Effector CD4-positive, alpha-beta T cell (primary cell): ENCODE results near the gene BNC2.

Experiments used
- DNase-seq: peaks from one replicate; pipeline ENCODE4 v3.0.0-alpha.2; 2020

The BNC2 gene

GRCh38 chr9:16815079-16815478, 55.4 kb downstream of the BNC2 start:
- no peak for DNase-seq

DNA sequence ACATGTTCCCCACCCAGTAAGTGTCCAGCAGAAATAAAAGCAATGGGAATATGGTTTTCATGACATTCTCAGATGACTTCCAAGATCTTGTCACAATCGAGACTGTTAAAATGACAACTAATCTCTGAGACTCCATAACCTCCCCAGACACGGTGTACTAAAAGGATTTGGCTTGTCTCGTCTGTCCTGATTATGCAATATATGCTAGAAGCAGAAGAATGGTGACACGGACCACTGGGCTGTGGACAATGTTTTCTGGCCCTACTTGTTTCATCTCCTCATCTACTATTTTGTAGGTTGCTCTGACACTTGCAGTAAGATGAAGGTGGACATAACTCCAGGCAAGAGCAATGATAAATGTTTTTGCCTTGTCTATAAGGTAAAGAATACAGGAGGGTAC, 56.6 kb downstream of the BNC2 start:
- no peak for DNase-seq

GRCh38 chr9:16811987-16812685, 58.3 kb downstream of the BNC2 start:
- DNase-seq: no peak

DNA sequence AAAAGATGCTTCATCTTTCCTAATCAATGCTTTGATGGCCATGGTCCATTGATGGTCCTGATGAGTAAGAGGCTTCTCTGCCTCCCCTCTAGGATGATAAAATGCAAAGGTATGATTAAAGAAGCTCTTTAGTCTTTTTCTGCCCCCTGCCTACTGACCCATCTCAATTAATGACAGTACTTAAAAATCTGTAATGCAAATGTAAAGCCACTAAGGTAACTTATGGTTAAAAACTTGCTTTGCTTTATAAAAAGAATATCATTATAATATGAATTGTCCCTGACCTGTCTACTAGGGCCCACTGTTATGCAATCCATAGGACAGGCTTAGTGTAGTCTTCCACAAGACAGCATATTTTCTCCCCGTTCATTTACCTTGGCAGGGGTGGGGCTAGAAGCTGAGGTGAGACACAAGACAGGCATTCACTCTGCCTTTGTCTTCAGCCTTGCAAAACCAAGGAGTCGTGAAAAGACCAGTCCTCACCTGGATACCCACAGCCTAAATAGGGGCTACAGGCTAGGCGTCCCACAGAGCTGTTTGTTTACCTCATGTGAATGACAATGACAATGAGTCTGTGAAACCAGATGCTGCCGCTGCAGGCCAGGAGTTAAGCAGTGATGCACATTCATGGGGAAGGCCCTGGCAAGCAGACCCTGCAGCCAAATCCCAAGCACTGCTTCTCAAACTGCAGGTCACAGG, 60.4 kb downstream of the BNC2 start:
- no peak for DNase-seq

- DNase-seq: no peak
These were observed 63.8 kb downstream of the BNC2 start for GRCh38 chr9:16806674-16807073.

DNA sequence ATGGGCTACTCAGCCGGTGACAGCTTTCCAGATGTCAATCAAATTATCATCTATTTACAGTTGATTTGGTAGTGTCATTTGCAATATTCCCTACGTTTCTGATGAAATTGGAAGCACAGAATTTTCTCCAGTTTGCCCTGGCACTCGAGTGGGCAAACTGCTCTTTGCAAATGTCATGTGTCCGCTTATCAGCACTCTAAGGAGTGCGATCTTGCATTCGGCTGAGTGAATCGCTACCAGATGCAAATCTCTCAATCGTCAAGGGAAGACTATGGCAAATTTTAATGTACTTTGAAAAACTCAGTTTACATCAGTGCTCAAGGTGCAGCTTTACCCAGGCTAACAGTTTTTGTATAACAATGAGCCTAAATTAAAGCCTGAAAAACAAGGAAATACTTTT, 66.8 kb downstream of the BNC2 start:
- DNase-seq: no peak

DNA sequence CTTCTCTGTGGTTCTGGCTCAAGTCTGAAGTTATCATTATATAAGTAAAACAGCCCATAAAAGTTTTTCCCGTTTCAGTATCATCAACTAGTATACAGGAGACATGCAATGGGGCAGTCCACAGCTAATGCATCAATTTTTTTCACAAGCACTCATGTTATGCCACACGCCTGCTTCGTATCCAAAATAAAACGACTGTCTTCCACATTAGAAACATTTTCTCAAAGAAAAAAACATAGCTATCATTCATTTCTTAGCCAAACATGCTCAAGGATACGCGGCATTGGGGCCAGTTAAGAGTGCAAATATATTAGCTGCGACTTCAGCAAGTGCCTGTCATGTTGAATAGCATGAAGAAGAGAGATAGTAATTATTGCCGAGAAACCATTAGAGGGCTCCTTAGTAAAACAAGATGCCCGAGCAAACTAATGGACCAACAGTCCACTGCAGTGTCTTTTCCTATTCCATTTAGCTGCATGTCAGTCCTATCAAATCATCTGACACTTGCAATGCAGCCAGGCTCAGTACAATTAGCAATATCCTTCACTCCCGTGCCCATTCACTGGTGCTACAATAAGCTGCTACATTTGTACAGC, 68.5 kb downstream of the BNC2 start:
- no peak for DNase-seq

GRCh38 chr9:16796304-16796825, 74.1 kb downstream of the BNC2 start:
- DNase-seq: no peak

GRCh38 chr9:16794871-16795639, 75.4 kb downstream of the BNC2 start:
- no peak for DNase-seq

DNA sequence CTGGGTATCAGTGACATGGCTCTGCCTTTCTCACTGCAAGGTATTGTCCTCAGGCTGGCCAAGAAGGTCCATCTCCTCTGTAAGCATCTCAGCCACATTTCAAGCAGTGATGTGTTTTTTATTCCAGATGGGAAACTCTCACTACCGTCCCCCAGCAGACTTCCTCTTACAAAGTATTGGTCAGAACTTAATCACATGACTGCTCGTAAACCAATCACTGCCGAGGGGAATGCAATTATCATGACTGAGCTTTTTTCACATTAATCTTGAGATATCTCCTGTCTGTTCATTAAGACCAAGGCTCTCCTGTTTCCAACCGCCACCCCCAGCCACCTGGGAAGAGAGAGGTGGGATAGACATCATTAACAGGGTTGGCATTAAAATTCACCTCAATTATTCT, 76.4 kb downstream of the BNC2 start:
- DNase-seq: no peak

DNA sequence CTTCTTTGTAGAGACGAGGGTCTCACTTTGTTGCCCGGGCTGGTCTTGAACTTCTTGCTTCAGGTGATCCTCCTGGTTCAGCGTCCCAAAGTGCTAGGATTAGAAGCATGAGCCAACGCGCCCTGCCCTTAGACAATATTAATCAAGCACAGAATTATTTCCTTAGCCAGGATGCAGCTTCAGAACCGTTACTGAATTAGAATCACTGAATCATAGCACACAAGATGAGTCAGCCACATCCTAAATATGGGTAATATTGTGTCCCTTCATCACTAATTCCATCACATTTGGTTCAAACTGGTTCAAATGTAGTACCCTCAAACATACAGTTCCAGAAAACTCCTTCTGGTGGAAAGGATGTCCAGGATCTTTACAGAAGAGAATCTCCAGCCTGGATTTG, 82.7 kb downstream of the BNC2 start:
- DNase-seq: no peak

DNA sequence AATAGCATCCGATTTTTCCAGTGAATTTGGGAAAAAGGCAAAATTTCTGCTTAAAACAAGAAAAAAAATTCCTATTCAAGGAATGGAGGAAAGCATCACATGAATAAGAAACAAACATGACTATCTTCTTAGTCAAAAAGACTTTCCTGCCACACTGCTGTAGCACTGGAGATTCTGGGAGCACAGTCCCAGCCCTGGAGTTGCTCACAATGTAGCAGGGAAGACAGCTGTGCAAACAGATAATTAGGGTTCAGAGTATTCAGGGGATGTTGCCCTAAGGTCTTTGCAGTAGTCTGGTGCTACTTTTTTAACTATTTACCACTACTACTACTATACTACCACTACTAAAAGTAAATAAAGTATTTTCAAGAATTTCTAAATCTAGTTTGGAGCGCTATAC, 86.5 kb downstream of the BNC2 start:
- DNase-seq: no peak

DNA sequence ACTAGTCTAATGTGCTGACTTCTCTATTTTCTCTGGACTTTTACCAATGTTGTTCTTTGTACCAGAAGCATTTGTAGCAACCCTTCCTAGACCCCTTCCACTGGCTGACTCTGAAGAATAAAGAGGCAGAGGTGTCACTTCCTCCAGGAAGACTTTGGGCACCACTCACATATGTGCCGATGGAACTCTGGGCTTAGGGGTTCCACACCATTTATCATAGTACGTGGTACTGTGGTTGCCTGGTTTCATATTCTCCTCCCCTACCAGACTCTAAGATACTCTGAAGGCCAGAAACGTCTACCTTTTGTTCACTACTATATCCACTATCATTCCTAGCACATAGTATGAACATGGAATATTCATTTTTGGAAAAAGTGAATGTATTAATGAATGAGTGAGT, 88.0 kb downstream of the BNC2 start:
- DNase-seq: no peak

DNA sequence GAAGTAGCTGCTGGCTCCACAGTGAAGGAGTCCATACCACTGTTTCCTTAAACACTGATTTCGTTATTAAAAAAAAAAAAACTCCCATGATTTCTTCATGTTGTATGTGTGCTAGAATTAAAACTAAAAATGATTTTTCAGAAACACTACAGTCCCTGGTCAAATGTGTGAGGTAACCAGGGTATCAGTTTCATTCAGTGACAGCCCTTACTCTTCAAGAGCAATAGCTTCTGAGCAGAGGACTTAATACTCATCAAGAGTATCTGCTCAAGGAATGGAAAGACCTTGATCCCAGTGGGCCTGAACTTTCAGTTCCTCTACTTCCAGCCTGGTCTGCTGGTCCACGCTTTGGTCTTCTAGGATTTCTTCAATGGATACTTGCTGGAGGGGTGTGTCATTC, 95.1 kb downstream of the BNC2 start:
- no peak for DNase-seq

DNA sequence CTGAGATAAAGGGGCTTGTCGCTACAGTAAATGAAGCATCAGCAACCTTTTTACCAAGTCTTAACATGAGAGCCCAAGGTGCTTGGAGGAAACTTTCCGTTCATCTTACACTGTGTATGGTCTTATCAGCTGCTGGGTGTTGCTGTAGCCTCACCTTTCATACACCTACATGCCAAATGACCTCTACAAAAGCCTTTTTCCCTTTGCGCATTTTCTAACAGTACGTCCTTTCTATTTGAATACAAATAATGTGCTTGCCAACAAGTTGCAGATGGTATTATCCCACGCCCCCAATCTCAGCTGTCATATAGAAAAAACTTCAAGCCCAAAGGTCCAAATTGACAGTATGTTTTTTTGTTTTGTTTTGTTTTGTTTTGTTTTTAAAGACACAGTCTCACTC, 96.9 kb downstream of the BNC2 start:
- DNase-seq: no peak

GRCh38 chr9:16773116-16773515, 97.4 kb downstream of the BNC2 start:
- DNase-seq: no peak

- DNase-seq: no peak
These were observed 99.1 kb downstream of the BNC2 start for GRCh38 chr9:16771356-16771755.

GRCh38 chr9:16769291-16769690, 101.2 kb downstream of the BNC2 start:
- DNase-seq: no peak

DNA sequence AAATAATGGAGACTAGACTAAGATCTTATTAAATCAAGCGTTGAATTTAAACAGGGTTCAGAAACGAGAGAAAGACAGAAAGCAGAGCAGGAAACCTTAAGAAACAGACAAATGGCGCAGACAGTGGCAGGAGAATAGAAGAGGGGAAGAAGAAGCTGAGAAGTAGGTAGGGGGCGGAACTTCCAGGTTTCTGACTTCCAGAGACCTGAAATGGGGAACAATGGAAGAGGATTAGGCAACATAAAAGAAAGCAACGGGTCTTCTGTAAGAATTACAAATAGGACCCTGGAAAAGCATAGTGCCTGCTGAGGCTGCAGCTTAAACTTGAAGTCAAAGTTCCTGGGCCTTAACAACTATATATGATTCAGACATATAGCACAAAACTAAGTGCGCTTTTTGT, 101.7 kb downstream of the BNC2 start:
- DNase-seq: no peak

DNA sequence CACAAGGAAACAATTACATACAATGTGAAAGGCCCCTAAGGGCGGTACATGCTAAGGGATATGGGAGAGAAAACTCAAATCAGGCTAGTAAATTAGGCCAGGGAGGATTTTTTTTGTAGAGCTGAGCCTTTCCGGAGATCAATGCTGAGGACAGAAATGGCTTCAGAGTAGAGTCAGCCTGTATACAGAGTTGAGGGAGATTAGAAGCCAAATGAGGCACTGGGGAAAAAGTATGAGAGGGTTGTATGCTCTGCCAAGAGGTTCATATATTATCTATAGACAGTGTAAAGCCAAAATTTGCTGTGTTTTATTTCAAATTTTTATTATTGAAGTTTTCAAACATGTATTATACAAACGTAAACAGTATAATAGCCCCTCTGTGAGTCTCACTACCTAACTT, 103.1 kb downstream of the BNC2 start:
- no peak for DNase-seq

DNA sequence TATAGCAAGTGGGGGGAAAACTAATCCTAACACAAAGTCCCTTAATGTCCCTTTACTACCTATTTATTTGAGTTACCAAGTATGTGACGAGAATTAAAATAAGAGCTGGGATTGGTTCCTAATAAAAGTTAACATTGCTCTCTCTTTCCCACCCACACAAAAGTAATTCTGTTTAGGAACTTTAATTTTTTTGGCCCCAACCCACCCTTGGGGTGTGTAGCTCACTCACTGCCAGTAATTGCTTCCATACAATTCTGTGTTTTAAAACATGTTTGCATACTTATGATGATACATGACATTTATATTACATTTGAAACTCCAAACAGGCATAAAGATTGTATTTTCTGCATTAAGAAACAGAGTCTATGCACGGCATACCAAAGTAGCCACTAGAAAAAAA, 106.5 kb downstream of the BNC2 start:
- no peak for DNase-seq

- DNase-seq: no peak
These were observed 114.9 kb downstream of the BNC2 start for GRCh38 chr9:16755467-16756160.

GRCh38 chr9:16754662-16755061, 115.8 kb downstream of the BNC2 start:
- DNase-seq: no peak
